NCI-H524 treated with DMSO at 0.1 percent for 48 hours (cell line): ENCODE data around the gene CDYL2.

Experiments
- DNase-seq: peaks from one replicate; lab custom pipeline; 2025; lab: John Stamatoyannopoulos, UW

CDYL2 gene

GRCh38 chr16:80620736-80621605 is 183.4 kb downstream of the CDYL2 start:
- no peak for DNase-seq

- DNase-seq, result no peak
Measured at GRCh38 chr16:80619824-80620223, 184.6 kb downstream of the CDYL2 start.

DNA sequence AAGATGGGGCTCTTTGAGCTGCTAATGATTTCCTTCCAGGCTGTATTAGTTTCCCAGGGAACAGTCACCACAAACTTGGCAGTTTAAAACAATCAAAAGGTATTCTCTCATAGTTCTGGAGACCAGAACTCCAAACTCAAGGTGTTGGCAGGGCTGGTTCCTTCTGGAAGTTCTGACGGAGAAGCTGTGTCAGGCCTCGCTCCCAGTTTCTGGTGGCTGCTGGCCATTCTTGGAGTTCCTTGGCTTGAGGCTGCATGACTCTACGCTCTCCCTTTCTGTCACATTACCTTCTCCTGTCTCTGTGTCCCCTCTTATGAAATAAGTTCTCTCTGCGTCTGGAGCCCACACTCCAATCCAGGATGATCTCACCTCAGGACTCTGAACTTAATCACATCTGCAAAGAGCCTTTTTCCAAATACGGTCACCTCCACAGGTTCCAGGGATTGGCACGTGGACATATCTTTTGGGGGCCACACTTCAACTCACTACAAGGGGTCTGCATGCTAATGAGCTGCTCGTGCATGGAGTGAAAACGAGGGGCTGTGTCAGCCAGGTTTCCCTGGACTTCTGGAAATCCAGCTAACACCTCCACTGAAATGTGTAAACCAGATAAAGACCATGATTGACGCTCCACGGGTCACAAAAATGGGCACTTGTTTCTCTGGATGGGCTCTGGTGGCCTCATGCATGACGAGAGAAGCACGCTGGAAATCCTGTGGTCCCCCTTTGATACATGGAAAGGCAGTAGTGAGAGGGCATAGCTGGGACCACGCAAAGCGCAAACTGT is 185.3 kb downstream of the CDYL2 start:
- DNase-seq, result no peak

DNA sequence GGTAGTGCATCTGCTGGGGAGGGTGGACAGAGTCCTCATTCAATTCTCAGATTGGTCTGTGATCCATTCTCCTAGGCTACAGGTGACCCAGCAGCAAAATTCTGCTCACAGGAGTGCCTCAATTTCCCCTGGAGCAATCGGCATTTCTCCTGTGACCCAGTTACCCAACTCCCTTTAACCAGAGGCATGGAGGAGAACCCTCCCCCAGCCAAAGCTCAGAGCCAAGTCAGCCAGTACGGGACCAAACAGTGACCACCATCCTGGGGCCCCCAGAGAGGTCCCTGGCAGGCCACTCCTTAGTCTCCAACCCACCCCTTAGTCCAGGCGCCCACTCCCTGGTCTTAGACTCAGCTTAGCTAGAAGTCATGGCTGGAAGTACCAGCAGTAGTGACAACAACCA is 188.0 kb downstream of the CDYL2 start:
- DNase-seq, result no peak

- DNase-seq, result no peak
Measured at GRCh38 chr16:80615735-80616134, 188.7 kb downstream of the CDYL2 start.

DNA sequence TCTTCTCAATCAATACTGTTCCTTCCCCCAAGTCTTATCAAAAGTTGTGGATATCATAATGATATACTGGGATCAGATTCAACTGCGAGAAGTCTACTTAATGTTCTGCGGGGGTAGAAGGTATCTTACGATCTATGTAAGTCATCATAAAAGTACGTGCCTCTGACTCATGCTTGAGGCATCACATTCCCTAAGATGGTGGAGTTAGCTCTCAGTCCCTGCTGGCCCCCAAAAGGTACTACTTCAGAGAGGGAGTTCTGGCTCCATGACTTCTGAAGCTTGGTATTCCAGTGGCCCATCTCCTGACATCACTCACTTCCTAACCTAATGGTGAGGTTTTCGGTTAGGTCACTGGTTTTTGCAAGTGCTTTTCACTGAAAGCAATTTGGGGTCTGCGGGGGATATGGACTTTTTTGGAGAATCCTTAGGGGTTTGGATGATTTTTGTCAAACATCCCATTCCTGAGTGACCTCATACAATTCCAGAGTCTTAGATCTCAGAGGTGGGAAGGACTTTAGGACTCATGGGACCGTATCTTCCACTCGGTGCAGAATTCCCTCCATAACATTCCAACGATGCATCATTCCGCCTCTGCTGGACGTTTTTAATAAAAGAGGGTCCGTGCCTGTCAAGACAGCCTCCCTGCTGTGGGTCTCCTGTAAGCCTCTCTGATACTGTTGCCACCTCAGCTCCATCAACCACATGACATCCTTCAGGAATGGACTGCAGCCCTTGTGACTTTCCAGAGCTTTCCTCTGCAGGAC is 189.3 kb downstream of the CDYL2 start:
- DNase-seq, result no peak

- DNase-seq, result no peak
Measured at GRCh38 chr16:80612461-80613017, 191.9 kb downstream of the CDYL2 start.

DNA sequence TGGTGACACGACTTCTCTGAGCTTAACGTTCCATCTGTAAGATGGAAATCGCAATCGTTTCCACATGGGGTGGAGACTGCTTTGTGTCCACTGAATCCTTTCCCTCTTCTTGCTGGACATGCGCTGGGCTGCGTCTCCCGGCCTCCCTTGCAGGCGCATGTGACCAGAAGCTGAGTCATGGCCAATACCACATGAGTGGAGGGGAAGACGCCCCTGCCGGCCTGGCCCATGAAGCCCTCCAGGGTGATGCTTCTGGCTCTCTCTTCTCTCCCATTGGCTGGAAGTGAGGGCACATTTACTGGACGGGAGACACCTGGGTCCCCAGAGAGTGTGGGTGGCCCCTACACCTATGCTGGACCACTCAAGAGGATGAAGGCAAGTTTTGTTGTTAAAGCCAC is 192.5 kb downstream of the CDYL2 start:
- DNase-seq, result no peak

- DNase-seq, result no peak
Measured at GRCh38 chr16:80611171-80611929, 193.0 kb downstream of the CDYL2 start.

DNA sequence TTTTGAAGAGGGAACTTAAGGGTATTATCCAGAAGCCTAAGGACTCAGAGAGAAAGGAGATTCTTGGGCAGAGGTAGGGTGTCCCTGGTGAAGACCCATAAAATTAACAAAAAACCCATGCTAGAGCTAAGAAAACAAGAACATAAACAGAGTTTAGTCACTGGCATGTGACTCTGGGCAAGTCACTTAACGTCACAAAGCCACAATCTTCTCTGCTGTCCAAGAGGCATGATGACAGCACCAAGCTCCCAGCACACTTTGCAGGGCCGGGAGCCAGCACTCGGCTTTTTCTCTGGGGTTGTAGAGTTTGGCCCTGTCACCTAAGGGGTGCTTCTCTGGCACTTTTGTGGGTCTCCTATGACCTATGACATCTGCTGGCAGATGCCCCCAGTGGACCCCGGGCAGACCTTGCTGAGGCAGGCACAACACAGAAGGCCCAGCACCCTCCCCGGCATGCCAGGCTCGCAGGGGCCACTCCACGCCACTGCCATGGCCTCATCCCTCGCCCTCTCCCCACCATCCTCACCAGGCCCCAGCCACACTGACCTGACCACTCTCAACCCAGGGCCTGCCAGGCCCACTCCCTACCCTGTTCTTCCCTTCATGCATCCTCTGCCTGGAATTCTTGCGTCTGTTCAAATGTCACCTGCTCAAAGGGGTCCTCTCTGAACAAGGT is 193.8 kb downstream of the CDYL2 start:
- no peak for DNase-seq

DNA sequence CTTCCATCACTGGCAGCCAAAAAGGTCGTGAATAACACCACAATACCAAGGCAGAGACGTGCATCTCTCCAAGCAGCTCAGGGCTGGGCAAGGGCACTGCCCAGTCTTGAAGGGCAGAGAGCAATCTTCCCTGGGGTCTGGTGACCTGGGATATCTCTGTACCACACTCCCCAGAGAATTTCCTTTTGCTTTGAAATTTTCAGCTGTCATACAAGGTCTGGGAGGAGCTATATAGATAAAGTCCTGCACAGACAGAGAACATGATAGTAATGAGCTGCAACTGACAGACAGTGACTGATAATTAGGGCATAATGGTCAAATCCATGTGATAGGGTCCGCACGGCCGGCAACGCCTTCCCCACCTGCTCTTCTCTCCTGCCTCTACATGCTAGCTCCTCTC is 195.5 kb downstream of the CDYL2 start:
- no peak for DNase-seq

- DNase-seq, result no peak
Measured at GRCh38 chr16:80607204-80607603, 197.2 kb downstream of the CDYL2 start.

- no peak for DNase-seq
Measured at GRCh38 chr16:80606221-80606766, 198.1 kb downstream of the CDYL2 start.

DNA sequence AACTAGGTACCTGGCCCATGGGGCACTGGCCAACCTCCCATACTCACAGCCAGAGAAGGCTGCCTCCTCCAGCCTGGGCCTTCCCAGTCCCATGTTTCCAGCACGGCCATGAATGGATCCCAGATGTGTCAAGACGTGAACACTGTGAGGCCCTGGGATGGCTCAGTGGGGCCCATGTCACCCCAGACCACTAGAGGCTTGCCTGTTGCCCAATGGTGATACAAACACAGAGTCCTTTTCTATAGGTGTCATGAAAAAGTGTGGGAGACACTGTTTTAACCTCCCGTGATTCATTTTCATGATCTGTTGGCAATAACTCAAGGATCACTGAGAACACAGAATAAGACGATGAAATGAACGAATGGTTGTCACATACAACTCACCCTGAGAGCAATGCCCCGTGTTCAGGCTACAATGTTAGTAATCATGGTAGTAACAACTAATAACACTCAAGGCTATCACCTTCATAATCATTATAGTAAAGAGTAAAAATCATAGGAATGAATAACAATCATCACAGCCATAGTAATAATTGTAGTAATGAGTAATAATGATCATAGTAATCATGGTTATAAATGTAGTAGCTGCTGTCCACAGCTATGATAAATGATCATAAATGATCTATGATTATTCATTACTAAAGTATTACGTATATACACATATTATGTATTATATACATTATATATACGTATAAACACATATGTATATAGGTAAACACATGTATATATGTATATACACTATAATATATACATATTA is 199.6 kb downstream of the CDYL2 start:
- no peak for DNase-seq

DNA sequence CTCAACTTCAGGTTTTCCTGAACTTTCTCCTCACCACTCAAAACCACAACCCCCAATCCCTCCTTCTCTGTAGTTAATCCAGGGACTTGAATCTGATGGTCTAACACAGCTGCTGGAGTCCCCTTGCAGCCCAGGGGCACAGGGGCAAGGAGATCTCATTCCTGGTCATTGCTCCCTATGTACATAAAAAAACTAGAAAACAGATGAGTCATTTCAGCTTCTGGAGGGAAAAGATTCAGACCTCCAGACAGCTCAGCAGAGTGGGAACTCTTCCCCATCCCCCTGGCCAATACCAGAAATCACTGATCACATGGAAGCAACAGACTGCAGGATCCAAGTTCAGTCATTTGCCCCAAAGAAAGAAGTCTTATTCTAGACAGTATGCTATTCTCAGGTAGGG is 201.5 kb downstream of the CDYL2 start:
- DNase-seq, result no peak

- no peak for DNase-seq
Measured at GRCh38 chr16:80601182-80601581, 203.2 kb downstream of the CDYL2 start.

- DNase-seq, result no peak
Measured at GRCh38 chr16:80599466-80599865, 204.9 kb downstream of the CDYL2 start.

- no peak for DNase-seq
Measured at GRCh38 chr16:80596507-80597207, 207.7 kb downstream of the CDYL2 start.

DNA sequence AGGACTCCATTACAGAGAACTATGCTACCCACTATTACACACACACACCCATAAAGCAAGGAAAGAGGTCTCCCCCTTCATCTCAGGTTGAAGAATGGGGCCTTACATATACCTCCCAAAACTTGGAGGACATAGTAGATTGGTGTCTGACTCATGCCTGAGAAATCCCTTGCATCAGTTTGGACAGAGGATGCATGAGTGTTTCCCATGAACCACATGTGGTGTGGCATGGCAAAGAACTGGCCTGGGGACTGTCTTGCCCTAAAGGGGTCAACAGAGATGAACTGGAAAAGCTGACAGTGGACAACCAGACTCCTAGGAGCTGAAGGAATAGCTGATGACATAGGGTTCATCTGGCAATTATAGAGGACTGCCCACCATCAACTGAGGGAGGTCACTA is 209.6 kb downstream of the CDYL2 start:
- no peak for DNase-seq
